Neural cell (in vitro differentiated cells): ENCODE data around the gene FMR1. TPM values are rescaled to one million over a fixed set of nuclear protein-coding genes. Genes with fewer than 3 reads are reported as not detected.

ENCODE experiments used
- H2AFZ ChIP-seq: fragments of 200-600, 300-800 bp; sonication (generic), shearing (Covaris generic); 2 replicates; pipeline ENCODE4 v1.6.0; 2014; ENCODE audit warnings: low read depth, mild to moderate bottlenecking, antibody characterized with exemption, low read length, moderate library complexity
- H3F3A ChIP-seq: fragments of 200-600 bp; shearing (Covaris generic); 2 replicates; pipeline ENCODE4 v1.6.1; 2016; ENCODE audit warnings: mild to moderate bottlenecking, moderate library complexity, mixed read lengths, antibody characterized with exemption, low read length; ENCODE audit not compliant: insufficient read depth, poor library complexity, severe bottlenecking
- H3K27ac ChIP-seq: fragments of 200-600, 300-800 bp; sonication (generic), shearing (Covaris generic); 2 replicates; pipeline ENCODE4 v1.5.1; 2014; ENCODE audit warnings: mild to moderate bottlenecking, low read length, moderate library complexity
- H3K27me3 ChIP-seq: fragments of 300-800, 200-600 bp; sonication (generic), shearing (Covaris generic); 2 replicates; pipeline ENCODE4 v1.6.0; 2014; ENCODE audit warnings: mild to moderate bottlenecking, low read depth, low read length, moderate library complexity; ENCODE audit not compliant: insufficient read depth
- H3K36me3 ChIP-seq: fragments of 300-800, 200-600 bp; sonication (generic), shearing (Covaris generic); 2 replicates; pipeline ENCODE4 v1.5.1; 2014; ENCODE audit warnings: mild to moderate bottlenecking, antibody characterized with exemption, low read length, moderate library complexity; ENCODE audit not compliant: insufficient read depth
- H3K4me2 ChIP-seq: fragments of 300-800, 200-600 bp; sonication (generic), shearing (Covaris generic); 2 replicates; pipeline ENCODE4 v1.6.0; 2014; ENCODE audit warnings: mild to moderate bottlenecking, low read length
- H3K4me3 ChIP-seq: fragments of 300-800, 200-600 bp; sonication (generic), shearing (Covaris generic); 2 replicates; pipeline ENCODE4 v1.5.1; 2014; ENCODE audit warnings: mild to moderate bottlenecking, low read length, moderate library complexity
- H3K79me2 ChIP-seq: fragments of 200-600 bp; shearing (Covaris generic); replicated peaks from 2 replicates; pipeline ENCODE4 v1.6.0; 2014; ENCODE audit warnings: mild to moderate bottlenecking, low read length, moderate library complexity; ENCODE audit not compliant: insufficient read depth
- H3K9ac ChIP-seq: fragments of 300-800, 200-600 bp; sonication (generic), shearing (Covaris generic); 2 replicates; pipeline ENCODE4 v1.6.1; 2016; ENCODE audit warnings: mild to moderate bottlenecking, low read length, mixed read lengths
- H3K9me2 ChIP-seq: fragments of 200-600 bp; shearing (Covaris generic); 2 replicates; pipeline ENCODE4 v1.6.1; 2016; ENCODE audit warnings: mild to moderate bottlenecking, low read length, mixed read lengths; ENCODE audit not compliant: insufficient read depth
- H3K9me3 ChIP-seq: fragments of 200-600, 300-800 bp; sonication (generic), shearing (Covaris generic); 2 replicates; pipeline ENCODE4 v1.6.1; 2016; ENCODE audit warnings: mild to moderate bottlenecking, mixed run types, low read length, moderate library complexity, mixed read lengths
- H4K20me1 ChIP-seq: fragments of 200-600 bp; shearing (Covaris generic); 2 replicates; pipeline ENCODE4 v1.6.1; 2016; ENCODE audit warnings: mild to moderate bottlenecking, mixed run types; ENCODE audit not compliant: insufficient read depth
- CTCF ChIP-seq: fragments of 450-650 bp; IDR thresholded peaks from 2 replicates; pipeline ENCODE4 v1.5.1; 2014; ENCODE audit warnings: antibody characterized with exemption, mild to moderate bottlenecking, moderate library complexity; ENCODE audit not compliant: poor library complexity, severe bottlenecking
- EP300 ChIP-seq: fragments of 450-650 bp; conservative IDR thresholded peaks from 2 replicates; pipeline ENCODE4 v1.6.1; 2014; ENCODE audit warnings: antibody characterized with exemption, mild to moderate bottlenecking, moderate library complexity; ENCODE audit not compliant: poor library complexity, severe bottlenecking
- EZH2 ChIP-seq: fragments of 200-600, 300-800 bp; shearing (Covaris generic), sonication (generic); IDR thresholded peaks from 2 replicates; pipeline ENCODE4 v1.6.1; 2014; ENCODE audit warnings: antibody characterized with exemption, low read length, borderline replicate concordance, mild to moderate bottlenecking; ENCODE audit not compliant: insufficient read depth, poor library complexity, severe bottlenecking
- MXI1 ChIP-seq: fragments of 450-650 bp; conservative IDR thresholded peaks from 2 replicates; pipeline ENCODE4 v1.6.1; 2014; ENCODE audit warnings: antibody characterized with exemption, mild to moderate bottlenecking; ENCODE audit not compliant: poor library complexity, severe bottlenecking
- POLR2AphosphoS5 ChIP-seq: IDR thresholded peaks from 2 replicates; pipeline ENCODE4 v1.6.1; 2012
- RAD21 ChIP-seq: fragments of 450-650 bp; conservative IDR thresholded peaks from 2 replicates; pipeline ENCODE4 v1.6.1; 2014; ENCODE audit warnings: antibody characterized with exemption, mild to moderate bottlenecking, moderate library complexity
- SMC3 ChIP-seq: fragments of 450-650 bp; conservative IDR thresholded peaks from 2 replicates; pipeline ENCODE4 v1.6.1; 2014; ENCODE audit warnings: antibody characterized with exemption, mild to moderate bottlenecking, moderate library complexity; ENCODE audit not compliant: poor library complexity
- TAF1 ChIP-seq: IDR thresholded peaks from 2 replicates; pipeline ENCODE4 v1.6.1; 2012; ENCODE audit warnings: low read depth
- polyA plus RNA-seq: library from polyadenylated mRNA; depleted of rRNA; stranded (reverse); fragments of >200 nt; gene quantifications from 2 replicates; pipeline ENCODE4 v1.2.3, GENCODE V29; 2014
- TF ChIP-seq, protein P1 (sequence below): IDR thresholded peaks from 2 replicates; pipeline ENCODE4 v1.6.1; 2012; ENCODE audit warnings: borderline replicate concordance

The FMR1 gene
- polyA plus RNA-seq, 1 donor from 2014 or later = 70.8 TPM

DNA sequence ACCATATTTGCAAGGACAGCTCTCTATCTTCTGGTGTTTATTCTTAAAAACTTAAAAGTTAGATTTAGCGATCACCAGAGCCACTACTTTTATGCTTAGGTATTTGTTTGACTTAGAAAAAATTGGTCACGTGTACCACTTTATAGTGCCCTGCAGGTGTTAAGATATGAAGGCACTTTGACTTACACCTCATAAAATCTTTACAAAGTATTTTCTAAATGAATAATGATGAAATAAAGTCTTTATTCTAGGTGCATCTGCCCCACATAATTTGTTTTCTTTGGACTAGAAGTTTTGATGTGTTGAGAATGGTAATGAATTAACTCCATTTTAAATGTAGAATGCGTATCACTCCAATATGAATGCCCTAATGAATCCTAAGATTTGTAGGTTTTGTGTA, 2.9 kb downstream of the FMR1 start (continued):
- TF ChIP-seq, protein P1, sequence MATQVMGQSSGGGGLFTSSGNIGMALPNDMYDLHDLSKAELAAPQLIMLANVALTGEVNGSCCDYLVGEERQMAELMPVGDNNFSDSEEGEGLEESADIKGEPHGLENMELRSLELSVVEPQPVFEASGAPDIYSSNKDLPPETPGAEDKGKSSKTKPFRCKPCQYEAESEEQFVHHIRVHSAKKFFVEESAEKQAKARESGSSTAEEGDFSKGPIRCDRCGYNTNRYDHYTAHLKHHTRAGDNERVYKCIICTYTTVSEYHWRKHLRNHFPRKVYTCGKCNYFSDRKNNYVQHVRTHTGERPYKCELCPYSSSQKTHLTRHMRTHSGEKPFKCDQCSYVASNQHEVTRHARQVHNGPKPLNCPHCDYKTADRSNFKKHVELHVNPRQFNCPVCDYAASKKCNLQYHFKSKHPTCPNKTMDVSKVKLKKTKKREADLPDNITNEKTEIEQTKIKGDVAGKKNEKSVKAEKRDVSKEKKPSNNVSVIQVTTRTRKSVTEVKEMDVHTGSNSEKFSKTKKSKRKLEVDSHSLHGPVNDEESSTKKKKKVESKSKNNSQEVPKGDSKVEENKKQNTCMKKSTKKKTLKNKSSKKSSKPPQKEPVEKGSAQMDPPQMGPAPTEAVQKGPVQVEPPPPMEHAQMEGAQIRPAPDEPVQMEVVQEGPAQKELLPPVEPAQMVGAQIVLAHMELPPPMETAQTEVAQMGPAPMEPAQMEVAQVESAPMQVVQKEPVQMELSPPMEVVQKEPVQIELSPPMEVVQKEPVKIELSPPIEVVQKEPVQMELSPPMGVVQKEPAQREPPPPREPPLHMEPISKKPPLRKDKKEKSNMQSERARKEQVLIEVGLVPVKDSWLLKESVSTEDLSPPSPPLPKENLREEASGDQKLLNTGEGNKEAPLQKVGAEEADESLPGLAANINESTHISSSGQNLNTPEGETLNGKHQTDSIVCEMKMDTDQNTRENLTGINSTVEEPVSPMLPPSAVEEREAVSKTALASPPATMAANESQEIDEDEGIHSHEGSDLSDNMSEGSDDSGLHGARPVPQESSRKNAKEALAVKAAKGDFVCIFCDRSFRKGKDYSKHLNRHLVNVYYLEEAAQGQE = no peak

DNA sequence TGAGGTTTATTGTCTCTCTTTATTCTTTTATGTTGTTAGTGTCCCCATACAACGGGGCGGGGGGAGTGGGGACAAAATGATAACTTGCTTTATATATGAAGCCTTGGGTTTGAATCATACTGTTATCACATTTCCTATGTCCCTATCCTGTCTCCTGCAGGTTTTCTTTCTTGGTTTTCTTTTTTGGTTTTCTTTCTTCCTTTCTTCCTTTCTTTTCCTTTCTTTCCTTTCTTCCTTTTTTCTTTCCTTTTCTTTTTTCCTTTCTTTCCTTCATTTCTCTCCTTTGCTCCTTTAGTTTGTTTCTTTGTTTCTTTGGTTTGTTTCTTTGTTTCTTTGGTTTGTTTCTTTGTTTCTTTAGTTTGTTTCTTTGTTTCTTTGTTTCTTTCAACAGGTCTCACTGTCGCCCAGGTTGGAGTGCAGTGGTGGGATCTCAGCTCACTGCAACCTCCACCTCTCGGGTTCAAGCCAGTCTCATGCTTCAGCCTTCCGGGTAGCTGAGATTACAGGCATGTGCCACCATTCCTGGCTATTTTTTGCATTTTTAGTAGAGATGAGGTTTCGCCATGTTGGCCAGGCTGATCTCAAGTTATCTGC, 4.8 kb downstream of the FMR1 start:
- H4K20me1 ChIP-seq = no peaks in the 10 kb centered on the region
- no peak overlapping the region for H3K4me2 ChIP-seq
- TF ChIP-seq TAF1 (no peak), EP300 (no peak), SMC3 (no peak), CTCF (no peak), POLR2AphosphoS5 (no peak), RAD21 (no peak), EZH2 (no peak), MXI1 (no peak)
- TF ChIP-seq, protein P1 = no peak
- no peaks in the 10 kb centered on the region for H3K9me3 ChIP-seq
- H3K9ac ChIP-seq = no peak overlapping the region
- H3K27me3 ChIP-seq = no peaks in the 10 kb centered on the region
- H3K27ac ChIP-seq = no peak overlapping the region
- H2AFZ ChIP-seq = no peak overlapping the region
- H3K9me2 ChIP-seq = no peaks in the 10 kb centered on the region
- no peak overlapping the region for H3K4me3 ChIP-seq
- no peaks in the 10 kb centered on the region for H3F3A ChIP-seq
- H3K36me3 ChIP-seq = no peaks in the 10 kb centered on the region
- H3K79me2 ChIP-seq = peaks cover 55% of the 10 kb centered on the region
